ENCODE results near the gene NEMP2.

DNA sequence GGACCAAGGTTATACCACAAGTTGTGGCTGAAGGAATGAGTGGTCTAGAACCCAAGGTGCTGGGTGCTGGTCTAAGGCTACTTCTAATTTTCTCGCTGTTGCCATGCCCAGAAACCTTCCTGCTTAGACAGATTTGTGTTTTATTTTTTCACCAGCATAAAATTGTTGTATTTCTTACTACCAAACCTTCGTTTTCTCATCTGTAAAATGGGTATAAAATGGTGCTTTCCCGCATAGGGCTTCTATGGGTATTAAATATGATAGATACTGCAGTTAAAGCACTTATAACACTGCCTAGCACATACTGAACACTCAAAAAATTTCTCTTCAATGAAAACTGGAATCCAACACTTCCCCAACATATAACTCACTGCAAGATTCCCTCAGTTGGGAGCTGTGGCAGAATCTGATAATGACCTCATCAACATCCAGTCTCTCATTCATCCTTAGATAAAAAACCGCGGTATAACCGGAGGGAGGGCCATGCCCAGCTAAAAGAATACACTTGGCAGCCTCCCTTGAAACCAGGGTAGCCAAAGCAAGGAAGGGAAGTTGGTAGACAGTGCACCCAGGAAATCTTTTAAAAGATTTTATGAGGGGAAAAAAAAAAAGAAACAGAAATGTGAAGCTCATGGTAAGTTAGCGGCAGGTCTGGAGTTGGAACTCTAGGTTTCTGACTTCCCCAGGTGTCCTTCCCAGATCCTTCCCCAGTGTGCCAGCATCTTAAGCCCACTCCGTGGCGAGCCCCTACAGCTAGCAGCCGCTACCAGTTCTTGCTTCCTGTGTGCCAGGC is 1.2 kb downstream of the NEMP2 start:
- TF ChIP-seq, protein P1, sequence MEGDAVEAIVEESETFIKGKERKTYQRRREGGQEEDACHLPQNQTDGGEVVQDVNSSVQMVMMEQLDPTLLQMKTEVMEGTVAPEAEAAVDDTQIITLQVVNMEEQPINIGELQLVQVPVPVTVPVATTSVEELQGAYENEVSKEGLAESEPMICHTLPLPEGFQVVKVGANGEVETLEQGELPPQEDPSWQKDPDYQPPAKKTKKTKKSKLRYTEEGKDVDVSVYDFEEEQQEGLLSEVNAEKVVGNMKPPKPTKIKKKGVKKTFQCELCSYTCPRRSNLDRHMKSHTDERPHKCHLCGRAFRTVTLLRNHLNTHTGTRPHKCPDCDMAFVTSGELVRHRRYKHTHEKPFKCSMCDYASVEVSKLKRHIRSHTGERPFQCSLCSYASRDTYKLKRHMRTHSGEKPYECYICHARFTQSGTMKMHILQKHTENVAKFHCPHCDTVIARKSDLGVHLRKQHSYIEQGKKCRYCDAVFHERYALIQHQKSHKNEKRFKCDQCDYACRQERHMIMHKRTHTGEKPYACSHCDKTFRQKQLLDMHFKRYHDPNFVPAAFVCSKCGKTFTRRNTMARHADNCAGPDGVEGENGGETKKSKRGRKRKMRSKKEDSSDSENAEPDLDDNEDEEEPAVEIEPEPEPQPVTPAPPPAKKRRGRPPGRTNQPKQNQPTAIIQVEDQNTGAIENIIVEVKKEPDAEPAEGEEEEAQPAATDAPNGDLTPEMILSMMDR (IDR thresholded peaks at IDR 0.05): no peak
- TF ChIP-seq POLR2AphosphoS5 (IDR thresholded peaks at IDR 0.05; ENCODE audit: low read depth, low read length): no peak
- TF ChIP-seq SIN3A (IDR thresholded peaks at IDR 0.05; ENCODE audit: borderline replicate concordance, insufficient read depth, low read depth, low read length): no peak
- TF ChIP-seq TCF7L2 (IDR thresholded peaks at IDR 0.05; ENCODE audit: low read depth, low read length): no peak
- TF ChIP-seq, protein P2, sequence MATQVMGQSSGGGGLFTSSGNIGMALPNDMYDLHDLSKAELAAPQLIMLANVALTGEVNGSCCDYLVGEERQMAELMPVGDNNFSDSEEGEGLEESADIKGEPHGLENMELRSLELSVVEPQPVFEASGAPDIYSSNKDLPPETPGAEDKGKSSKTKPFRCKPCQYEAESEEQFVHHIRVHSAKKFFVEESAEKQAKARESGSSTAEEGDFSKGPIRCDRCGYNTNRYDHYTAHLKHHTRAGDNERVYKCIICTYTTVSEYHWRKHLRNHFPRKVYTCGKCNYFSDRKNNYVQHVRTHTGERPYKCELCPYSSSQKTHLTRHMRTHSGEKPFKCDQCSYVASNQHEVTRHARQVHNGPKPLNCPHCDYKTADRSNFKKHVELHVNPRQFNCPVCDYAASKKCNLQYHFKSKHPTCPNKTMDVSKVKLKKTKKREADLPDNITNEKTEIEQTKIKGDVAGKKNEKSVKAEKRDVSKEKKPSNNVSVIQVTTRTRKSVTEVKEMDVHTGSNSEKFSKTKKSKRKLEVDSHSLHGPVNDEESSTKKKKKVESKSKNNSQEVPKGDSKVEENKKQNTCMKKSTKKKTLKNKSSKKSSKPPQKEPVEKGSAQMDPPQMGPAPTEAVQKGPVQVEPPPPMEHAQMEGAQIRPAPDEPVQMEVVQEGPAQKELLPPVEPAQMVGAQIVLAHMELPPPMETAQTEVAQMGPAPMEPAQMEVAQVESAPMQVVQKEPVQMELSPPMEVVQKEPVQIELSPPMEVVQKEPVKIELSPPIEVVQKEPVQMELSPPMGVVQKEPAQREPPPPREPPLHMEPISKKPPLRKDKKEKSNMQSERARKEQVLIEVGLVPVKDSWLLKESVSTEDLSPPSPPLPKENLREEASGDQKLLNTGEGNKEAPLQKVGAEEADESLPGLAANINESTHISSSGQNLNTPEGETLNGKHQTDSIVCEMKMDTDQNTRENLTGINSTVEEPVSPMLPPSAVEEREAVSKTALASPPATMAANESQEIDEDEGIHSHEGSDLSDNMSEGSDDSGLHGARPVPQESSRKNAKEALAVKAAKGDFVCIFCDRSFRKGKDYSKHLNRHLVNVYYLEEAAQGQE (IDR thresholded peaks at IDR 0.05; ENCODE audit: insufficient read depth in 1 of 2, low read depth in 2 of 2, low read length in 1 of 2): no peak

Data from Panc1 (cell line).